Thyroid gland (tissue), 4 donors: ENCODE results near the gene ZNF266.

Experiments used
- POLR2A ChIP-seq, 2 donors: fragments of 450-650 bp; IDR thresholded peaks; one replicate each; pipeline ENCODE4 v1.6.1; 2017; ENCODE audit warnings: antibody characterized with exemption in 2 of 2, mild to moderate bottlenecking in 2 of 2, moderate library complexity in 1 of 2
- TF ChIP-seq, protein P1 (sequence below), 6 experiments: fragments of 200-600 bp in 3 of 6; fragments of 450-650 bp in 3 of 6; sonication (generic) in 3 of 6; IDR thresholded peaks; one replicate each; pipeline ENCODE4 v1.5.1; 2016 to 2019; ENCODE audit warnings: antibody characterized with exemption in 6 of 6, mild to moderate bottlenecking in 2 of 6, inconsistent platforms in 1 of 6, moderate library complexity in 1 of 6

DNA sequence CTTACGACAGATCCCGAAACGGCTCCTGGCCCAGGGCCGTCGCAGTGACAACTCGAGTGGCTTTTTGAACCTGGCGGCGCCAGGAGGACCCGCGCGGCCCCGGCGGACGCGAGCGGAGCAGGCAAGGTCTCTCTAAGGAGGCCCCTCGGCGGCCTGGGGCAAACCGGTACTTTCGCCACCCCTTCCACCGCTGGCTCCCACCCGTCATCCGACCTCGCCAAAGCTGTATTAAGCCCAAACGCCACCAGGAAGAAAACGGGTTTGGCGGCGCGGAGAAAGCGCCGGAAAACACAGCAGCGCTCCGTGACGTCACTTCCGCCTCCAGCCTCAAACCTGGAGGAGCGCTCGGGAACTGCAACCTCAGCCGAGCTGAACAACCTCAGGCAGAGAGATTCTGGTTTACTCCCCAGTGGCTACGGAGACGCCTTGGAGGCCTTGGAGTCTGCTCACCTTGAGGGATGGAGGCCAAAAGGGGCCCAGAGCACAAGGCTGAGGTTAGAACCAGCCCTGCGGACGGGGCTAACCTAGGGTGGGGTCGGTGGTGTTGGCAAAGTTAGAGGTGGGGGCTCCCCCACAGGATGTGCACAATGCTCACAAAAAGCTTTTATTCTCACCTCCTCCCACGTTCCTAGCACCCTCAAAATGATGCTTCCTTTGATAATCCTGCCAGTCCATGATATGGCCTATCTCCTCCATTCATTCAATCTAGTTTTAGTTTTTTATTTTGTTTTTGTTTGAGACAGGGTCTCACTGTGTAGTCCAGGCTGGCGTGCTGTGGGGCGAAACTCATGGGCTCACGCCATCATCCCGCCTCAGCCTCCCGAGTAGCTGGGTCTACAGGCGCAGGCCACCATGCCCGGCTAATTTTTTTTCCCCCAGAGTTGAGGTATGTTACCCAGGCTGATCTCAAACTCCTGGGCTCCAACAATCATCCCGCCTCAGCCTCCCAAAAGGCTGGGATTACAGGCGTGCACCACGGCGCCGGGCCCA lies at the start of gene ZNF266:
- TF ChIP-seq, protein P1, sequence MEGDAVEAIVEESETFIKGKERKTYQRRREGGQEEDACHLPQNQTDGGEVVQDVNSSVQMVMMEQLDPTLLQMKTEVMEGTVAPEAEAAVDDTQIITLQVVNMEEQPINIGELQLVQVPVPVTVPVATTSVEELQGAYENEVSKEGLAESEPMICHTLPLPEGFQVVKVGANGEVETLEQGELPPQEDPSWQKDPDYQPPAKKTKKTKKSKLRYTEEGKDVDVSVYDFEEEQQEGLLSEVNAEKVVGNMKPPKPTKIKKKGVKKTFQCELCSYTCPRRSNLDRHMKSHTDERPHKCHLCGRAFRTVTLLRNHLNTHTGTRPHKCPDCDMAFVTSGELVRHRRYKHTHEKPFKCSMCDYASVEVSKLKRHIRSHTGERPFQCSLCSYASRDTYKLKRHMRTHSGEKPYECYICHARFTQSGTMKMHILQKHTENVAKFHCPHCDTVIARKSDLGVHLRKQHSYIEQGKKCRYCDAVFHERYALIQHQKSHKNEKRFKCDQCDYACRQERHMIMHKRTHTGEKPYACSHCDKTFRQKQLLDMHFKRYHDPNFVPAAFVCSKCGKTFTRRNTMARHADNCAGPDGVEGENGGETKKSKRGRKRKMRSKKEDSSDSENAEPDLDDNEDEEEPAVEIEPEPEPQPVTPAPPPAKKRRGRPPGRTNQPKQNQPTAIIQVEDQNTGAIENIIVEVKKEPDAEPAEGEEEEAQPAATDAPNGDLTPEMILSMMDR (IDR thresholded peaks at IDR 0.05) = peak; percentile 76 to 88 (median 82)
- peak in 1 of 2 donors; percentile 44 for TF ChIP-seq POLR2A (IDR thresholded peaks at IDR 0.05)
